Mesenteric fat pad (tissue), 1 donor: Measurements from ENCODE around the gene MMP14. TPM values are rescaled to one million over a fixed set of nuclear protein-coding genes. Genes with fewer than 3 reads are reported as not detected.
"Not testable (repeated sequence)": the region's sequence is repeated elsewhere in the genome, so short reads cannot be mapped to it uniquely, and the experiment has no call there.

Source experiments
- DNase-seq: peaks from one replicate; pipeline ENCODE4 v3.0.0-alpha.2; 2020; ENCODE audit warnings: low spot score
- total RNA-seq: library from RNA; stranded (reverse); fragmentation: NEBNext Ultra II Directional; extraction: Animal tissue kit (Norgen Biotek cat#: 25700); gene quantifications from one replicate; pipeline ENCODE4 v1.2.1, GENCODE V29; 2021
- donor health status: DM: yes; HTN: yes; CAD: no.

The MMP14 gene
- total RNA-seq, 1 donor from 2014 or later, result 273 TPM

DNA sequence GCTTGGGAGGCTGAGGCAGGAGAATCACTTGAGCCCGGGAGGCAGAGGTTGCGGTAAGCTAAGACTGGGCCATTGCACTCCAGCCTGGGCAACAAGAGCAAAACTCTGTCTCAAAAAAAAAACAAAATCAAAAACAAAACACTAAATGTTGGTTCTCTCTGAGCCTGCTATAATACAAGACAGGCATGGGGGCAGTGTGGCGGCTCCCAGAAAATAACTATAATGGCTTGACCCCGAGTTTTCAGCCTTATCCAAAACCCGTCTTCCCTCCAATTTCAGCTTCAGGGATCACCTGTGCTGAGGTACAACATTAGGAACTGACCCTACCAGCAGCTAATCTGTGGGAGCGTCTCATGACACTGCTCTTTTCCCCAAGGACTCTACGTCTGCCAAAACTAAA is 22.0 kb upstream of the MMP14 start:
- DNase-seq, result no peak

DNA sequence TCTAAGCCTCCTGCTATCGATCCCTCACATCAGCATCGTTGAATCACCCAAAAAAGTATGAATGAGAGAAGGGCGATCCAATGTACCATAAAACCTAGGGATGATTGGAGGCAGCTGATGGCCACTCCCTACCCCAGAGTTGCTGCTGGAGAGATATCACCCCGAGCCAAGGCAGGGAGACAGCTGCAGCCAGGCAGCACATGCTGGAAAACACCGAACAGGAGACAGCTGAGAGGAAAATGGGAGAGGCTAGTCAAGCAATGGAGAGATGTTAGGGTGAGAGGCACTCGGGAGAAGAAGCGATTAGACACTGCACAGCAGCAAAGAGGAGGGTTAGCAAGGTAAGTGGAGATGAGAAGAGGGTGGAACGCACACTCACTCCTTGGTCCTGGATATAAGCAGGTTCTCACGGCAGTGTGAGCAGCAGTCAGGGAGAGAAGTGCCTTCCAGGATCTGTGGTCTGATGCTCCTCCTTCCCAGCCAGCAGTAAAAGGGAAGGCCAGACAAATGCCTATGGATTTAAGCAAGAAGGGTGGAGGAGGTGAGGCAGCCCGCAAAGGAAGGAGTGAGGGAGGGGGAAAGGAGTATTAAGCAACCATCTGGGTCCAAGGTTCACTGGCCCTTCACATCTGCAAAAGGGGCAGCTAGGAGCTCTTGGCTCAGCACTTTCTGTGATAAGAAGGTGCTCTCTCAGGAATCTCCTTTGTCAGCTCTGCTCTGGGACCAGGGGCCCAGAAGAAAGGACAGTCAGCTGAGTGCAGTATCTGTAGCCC is 21.3 kb upstream of the MMP14 start, which contains the start of gene SLC7A7:
SLC7A7 (minus strand) TSS at position 495 of the 773 bp plus-strand sequence. CDS start 2,037 bp downstream, outside the sequence.
- DNase-seq, result no peak

DNA sequence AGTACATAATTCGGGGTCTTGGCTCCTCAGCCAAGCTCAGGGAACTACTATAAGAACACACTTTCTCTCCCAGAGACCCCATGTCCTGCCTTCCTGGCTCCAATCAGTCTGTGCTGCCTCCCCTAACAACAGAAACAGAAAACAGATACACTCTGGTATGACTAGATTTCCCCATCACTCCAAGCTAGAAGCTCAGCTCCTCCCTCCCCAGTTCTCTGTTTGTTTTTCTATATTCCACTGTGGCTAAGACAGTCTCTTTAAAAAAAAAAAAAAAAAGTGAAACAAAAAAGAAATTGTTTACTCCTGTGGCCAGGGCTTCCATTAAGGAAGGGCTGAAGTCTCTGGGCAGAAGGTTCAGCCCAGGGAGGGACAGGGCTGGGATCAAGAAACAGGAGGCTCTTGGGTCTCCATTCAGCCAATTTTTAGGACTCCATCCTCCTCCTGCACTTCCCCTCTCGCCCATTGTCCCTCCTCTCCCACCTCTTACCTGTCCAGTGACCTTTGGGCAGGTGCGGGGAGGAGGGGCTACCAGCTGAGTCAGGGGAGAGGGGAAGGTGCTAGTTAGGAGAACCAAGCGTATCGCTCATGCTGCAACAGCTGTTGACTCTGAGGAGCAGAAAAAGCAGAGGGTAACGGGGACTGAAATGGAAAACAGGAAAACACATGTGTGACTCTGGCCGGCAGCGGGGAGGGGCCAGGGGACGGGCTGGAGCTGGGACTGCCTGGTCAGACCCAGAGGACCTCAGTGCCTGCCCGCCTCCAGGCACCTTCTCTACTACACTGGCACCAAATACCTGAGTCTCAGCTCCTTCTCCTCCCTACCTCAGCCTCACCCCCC is 17.0 kb upstream of the MMP14 start:
- DNase-seq, result no peak

DNA sequence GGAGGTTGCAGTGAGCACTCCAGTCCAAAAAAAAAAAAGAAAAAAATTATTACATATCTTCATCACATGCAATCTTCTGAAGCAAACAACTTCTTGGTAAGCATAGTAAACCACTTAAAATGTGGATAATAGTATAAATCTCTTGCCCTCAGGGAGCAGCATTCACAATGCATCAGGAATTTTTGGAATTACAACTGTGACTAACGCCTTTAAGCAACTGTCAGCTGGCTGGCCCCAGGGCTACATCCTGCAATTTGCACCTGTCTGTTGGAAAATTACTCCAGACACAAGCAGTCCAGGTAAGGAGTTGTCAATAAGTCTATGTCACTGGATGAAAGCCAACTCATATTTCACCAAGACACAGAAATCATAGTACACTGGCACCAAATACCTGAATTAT is 15.7 kb upstream of the MMP14 start:
- DNase-seq, result no peak

DNA sequence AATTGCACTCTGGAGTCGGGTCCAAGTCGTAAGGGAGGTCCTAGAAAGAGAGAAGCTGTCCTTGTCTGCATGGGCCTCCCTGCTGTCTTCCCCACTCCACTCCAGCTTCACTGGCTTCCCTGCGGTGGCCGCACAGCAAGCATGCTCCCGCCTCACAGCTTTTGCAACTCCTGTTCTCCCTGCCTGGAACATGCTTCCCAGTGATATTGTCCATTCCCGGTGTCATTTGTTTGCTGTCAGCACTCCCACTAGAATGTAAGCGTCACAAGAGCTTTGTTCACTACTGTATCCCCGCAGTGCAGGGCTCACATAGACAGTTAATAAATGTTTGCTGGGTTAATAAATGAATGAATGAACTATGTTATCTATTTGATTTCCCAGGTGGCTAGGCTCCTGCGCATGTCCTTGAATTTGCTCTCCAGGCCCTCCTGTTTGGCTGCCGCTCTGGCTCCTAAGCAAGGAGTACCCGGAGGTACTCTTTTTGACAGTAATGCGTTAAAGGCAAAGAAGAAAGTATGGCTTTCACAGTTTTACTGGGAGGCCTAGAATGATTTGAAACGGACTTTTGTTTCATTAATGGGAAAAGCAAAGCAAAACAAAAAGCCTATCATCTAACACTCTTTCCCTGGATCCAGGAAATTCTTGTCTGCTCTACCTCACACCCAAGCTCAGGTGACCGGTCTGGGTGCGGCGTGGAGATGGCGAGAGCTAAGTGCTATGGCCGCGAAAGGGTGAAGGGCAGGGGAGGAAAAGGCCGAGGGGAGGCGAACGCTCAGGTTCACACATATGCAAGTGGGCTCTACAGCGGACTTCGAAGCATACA is 15.0 kb upstream of the MMP14 start:
- no peak for DNase-seq

DNA sequence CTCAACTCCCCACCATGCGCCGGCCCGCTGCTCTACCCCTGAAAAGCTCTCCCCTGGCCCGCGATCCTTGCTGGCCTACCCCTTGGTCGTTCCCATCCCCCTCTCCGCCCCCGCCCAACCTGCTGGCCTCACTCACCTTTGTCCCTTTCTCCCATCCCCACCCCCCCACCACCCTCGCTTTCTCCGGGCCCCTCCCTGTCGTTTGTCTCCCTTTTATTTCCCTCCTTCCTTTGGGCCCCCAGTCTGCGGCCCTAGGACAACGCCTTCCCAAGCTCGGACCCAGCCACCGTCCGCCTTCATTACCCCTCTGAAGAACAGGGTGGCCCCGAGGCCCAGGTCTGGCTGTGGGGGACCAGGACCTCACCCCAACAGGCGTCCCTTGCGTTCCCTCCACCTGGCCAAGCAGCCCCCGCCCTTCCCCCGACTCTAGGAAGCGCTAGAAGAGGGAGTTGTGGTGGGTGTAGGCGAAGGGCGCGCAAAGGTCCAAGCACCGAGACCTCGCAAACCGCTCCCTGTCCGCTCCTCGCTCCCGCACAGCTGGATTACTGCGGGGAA is 14.3 kb upstream of the MMP14 start:
- DNase-seq, result no peak

DNA sequence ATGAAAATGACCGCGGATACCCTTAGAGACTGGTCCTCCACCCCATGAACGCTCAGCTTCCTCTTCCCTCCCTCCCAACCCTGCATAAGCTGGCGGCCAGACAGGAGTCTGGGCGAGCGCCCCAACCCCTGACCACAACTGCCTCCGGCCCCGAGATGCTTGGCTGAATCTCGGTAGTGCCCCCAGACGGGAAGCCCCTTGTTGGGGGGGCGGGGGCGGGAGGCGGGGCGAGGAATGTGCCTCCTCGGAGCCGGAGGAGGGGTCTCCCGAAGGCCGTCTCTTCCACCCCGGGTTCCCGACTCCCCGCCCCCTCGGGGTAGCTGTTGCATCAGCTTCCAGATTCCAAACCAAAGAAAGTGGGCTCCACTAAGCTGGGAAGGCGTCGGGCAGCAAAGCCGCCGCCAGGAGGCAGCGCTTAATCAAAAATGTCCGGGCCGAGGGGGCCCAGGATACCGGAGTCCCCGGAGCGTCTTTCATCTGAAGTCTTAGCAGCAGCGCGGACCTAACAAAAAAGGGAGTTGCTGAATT is 13.8 kb upstream of the MMP14 start:
- no peak for DNase-seq

DNA sequence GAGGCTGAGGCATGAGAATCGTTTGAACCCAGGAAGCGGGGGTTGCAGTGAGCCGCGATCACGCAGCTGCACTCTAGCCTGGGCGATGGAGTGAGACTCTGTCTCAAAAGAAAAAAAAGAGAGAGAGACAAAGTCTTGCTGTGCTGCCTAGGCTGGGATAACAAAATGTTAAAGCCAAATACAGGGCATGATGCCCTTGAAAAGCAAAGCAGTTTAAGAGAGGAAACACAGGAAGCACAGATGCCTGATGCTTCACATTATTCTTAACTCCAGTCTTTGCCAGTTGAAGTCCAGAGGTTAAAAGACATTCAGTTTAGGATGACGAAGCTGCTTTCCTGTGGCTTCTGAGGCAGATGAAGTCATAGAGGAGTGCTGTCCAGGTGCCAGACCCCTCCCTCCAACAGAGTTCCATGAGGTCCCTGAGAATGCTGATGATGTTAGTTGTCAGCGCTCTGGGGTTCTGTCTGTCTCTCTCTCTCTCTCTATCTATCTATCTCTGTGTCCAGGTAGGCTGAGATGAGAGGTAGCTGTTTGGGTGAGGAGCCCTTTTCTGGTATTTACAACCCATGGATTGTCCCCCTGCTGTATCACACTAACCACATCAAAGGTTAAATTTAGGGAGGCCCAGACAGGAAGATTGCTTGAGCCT is 11.6 kb upstream of the MMP14 start:
- DNase-seq, result no peak

DNA sequence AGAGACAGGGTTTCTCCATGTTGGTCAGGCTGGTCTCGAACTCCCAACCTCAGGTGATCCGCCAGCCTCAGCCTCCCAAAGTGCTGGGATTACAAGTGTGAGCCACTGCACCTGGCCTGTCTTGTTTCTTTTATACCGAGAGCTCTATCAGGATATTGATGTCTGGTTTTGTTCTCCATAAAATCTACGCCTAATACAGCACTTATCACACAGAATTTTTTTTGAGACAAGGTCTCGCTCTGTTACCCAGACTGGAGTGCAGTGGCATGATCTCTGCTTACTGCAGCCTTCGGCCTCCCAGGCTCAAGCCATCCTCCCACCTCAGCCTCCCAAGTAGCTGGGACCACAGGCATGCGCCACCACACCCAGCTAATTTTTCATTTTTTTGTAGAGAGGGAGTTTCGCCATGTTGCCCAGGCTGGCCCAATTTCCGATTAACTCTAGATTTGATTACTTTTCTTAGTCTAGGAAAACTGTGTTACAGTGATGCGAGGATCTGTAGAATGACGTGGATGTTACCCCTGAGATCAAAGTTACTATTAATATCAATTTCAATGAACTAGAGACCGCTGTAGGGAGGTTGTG is 7.2 kb upstream of the MMP14 start:
- DNase-seq, result not testable (repeated sequence)

DNA sequence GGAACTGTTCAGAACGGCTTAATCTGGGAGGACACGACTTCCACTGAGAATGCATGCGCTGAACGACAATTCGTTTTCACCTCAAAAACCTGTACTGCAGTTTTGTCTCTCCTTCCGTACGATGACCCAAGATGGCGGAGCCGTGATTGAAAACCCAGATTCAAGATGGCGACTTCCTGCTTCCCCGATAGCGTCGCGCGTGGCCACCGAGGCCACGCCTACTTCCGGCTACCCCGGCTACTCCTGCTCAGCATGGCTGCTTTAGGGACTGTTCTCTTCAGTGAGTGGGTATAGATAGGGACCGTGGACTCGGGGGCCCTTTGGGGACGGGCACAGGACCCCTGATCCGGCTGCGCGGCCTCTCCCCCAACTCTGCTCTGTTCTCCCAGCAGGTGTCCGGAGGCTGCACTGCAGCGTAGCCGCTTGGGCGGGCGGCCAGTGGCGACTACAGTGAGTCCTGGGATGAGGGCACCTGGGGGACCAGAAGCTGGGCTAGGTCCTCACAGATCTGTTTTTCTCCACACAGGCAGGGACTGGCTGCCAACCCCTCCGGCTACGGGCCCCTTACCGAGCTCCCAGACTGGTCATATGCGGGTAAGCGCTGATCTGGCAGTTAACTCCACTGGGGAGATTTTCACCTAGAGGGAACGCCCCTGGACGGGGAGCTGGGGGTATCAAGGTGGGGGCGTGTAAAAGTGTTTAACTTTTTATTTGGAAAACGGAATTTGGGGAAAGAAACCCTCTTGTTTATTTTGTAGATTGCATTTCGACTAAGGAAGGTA is 6.5 kb upstream of the MMP14 start, which contains the start of gene MRPL52:
MRPL52 (plus strand) TSS at position 227 of the 782 bp plus-strand sequence; CDS start at position 253, 26 bp downstream.
- no peak for DNase-seq

DNA sequence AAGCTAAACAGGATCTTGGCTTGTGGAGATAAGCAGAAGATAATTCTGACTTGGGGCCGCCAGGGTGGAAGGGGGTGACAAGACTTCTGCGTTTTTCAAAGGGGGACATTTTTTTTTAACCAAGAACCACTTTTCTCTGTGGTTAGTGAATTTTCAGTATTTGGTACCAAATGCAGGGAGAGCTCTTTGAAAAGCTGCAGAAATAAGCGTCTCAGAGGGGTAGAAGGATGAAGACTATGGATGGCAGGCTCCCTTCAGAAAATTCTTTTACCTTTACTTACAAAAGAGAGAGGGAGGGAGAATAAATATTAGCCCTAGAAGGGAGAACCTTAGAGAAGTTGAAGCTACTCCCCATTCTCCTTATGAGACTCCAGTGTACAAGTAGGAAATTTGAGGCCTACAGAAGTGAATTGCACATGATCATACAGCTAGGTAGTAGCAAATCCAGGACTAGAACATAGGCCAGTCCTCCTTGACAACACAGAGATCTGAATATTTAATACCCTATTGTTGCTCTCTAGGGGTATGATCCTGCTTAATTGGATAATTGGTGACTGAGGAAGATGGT is 5.9 kb upstream of the MMP14 start:
- DNase-seq, result no peak

DNA sequence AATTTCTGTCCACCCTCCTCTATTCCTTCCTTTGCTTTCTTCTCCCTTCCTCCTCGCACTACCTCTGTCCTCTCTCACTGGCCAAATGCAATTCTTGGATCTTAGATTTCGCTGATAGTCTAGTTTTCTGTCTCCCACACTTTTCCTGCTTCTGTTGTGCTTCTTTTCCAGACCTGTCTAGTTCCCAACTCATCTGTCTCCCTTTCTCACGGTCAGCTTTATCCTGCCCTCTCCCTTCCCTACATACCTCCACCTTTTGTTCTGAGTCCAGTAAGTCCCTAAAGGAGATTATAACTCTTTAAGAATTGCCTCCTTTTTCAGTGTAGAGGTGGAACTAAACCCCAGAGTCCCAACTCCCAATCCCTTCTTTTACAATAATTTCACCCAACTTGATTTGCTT is 880 bp upstream of the MMP14 start:
- no peak for DNase-seq

DNA sequence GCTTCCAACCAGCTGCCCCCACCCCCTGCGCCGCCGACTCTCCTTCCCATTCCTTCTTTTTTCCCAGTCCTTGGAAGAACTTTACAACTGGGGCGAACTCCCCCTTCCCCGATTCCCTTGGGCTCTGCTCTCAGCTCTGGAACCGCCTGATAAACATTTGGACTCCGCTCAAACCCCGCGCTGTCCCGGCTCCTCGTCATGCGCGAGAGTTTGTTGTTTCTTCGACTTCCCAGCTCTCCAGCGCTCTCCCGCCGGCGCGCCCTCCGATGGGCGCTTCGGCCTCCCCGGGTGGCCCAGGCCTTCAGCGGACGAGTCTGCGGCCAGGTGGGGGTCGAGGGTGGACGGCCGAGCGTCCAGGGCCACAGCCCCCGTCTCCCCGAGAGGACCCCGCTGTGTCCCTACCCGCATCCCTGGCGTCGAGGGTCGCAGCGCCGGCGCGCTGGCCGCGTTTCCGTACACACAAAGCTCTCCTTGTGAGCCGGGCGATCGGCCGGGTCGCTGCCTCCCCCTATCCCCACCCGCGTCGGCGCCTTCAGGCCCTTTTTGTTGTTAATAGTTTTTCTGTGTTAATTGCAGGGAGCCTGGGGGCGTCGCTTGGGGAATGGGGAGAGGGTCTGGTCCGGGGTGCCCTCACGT is 847 bp downstream of the MMP14 start:
- no peak for DNase-seq

DNA sequence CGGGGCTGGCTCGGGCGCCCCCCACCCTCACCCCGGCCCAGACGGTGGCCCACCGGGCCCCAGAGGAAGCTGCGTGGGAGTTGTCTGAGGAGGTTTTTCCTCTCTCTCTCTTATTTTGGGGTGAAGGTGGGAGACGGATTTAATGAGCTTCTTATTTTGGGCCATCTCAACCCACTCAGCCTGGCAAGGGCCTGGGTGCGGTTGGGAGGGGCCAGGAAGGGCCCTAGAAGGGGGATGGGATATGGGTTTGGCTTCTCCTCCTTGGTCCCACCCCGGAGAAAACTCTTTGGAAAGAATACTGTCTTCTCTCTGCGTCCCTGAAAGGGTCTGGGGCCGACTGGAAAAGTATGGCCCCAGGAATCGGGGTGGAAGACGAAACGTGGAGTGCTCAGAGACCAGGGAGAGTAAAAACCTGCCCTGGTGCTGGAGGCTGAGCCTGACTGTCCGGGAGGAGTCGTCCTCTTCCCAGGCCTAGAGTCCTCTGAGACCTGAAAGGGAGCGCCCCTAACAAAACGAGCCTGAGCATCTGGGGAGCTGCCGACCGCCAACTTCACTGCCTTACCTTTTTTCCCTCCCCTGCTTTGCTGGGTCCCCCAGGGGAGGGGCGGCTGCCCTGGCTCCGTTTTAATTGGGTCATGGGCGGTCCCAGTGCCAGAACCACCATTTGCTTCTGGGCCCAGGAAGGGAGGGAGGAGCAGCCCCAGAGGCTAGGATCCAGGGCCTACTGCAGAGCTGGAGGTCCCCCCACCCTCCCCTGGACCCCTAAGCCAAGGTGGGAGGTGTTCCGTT is 1.6 kb downstream of the MMP14 start:
- no peak for DNase-seq

DNA sequence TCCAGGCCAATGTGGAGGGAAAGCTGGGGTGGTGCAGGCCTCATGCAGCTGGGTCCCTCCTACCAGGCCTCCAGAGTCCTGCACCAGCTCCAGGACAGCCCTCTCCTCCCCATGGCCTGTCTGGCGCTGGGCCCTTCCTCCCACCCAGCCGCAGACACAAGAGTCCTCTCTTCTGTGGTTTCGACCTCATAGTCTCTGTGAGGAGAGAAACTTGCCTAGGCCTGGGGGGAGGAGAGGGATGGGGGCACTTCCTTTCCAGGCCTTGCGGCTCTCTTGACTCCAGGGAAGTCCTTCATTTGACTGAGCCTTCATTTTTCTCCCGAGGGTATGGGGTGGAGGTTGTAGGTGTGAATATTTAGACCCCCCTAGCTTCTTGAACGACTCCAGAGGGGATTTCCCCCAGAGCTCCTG is 2.3 kb downstream of the MMP14 start:
- DNase-seq, result no peak

DNA sequence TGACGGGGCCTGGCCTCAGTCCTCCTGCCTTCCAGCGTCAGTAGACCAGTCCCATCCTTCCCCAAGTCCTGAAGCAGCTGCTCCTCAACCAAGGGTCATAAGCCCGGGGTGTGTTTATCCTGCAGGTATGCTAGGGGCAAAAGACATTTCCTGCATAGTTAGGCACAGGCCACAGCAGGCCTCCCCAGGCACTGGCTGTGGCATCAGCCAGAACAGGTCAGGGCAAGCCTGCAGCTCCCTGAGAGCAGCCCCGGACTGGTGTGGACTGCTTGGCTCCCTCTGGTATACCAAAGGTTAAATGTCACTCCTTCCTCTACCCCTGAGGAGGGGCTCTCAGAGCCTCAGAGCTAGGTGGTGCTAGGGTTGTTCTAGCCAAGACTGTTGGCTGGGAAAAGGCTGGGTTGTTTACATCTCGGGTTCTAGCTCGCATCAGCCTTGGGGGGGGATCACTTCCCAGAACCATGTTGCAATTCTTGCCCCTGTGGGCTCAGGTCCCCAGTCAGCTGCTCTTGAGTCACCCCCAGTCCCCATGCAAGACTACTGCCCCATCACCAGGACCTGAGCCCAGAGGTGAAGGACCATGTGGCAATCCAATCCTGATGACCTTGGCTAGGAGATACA is 2.9 kb downstream of the MMP14 start:
- DNase-seq, result no peak

DNA sequence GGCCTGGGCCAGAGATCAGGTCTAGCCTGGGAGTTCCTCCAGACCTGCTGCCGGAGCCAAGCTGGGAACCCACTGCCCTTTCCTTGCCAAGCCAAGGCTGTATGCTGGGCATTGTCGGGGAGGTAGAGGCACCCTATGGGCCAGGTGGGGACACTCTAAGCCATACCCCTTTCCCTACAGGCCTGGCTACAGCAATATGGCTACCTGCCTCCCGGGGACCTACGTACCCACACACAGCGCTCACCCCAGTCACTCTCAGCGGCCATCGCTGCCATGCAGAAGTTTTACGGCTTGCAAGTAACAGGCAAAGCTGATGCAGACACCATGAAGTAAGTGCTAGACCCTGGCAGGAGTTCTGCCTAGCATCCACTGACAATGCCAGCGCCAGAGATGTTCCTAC is 4.9 kb downstream of the MMP14 start:
- DNase-seq, result no peak
